HepG2 (cell line): ENCODE results near the gene SCGB2B2. TPM values are rescaled to one million over a fixed set of nuclear protein-coding genes. Genes with fewer than 3 reads are reported as not detected.
A peak's percentile ranks its signal among the peaks of the same experiment; 100 is the strongest.

ENCODE experiments used
- BCLAF1 ChIP-seq: fragments of 450-650 bp; IDR thresholded peaks from 2 replicates; pipeline ENCODE4 v1.6.1; 2017; ENCODE audit warnings: mild to moderate bottlenecking
- BRF2 ChIP-seq: sonication (generic); formaldehyde crosslinking; IDR thresholded peaks from 2 replicates; pipeline ENCODE4 v1.8.1; 2022; ENCODE audit warnings: mild to moderate bottlenecking, missing genetic modification reagents
- DMTF1 ChIP-seq: sonication (generic); formaldehyde crosslinking; IDR thresholded peaks from 2 replicates; pipeline ENCODE4 v1.4.0; 2020; ENCODE audit warnings: mild to moderate bottlenecking, missing genetic modification reagents
- DRAP1 ChIP-seq: IDR thresholded peaks from 2 replicates; pipeline ENCODE4 v1.6.1; 2016; ENCODE audit warnings: missing genetic modification reagents, missing compliant biosample characterization
- ELF1 ChIP-seq: sonication (generic); formaldehyde crosslinking; IDR thresholded peaks from 2 replicates; pipeline ENCODE4 v1.4.0; 2020; ENCODE audit warnings: missing genetic modification reagents
- HBP1 ChIP-seq: IDR thresholded peaks from 2 replicates; pipeline ENCODE4 v1.6.1; 2016; ENCODE audit warnings: low read depth, control low read depth
- HMGXB3 ChIP-seq: sonication (generic); formaldehyde crosslinking; IDR thresholded peaks from 2 replicates; pipeline ENCODE4 v1.4.0; 2020; ENCODE audit warnings: missing genetic modification reagents, borderline replicate concordance
- KDM5B ChIP-seq: sonication (generic); formaldehyde crosslinking; IDR thresholded peaks from 2 replicates; pipeline ENCODE4 v1.4.0; 2020; ENCODE audit warnings: missing genetic modification reagents, mild to moderate bottlenecking, borderline replicate concordance
- NCOA5 ChIP-seq: sonication (generic); formaldehyde crosslinking; IDR thresholded peaks from 2 replicates; pipeline ENCODE4 v1.4.0; 2020; ENCODE audit warnings: missing genetic modification reagents
- PAX8 ChIP-seq: sonication (generic); formaldehyde crosslinking; IDR thresholded peaks from 2 replicates; pipeline ENCODE4 v1.8.0; 2022; ENCODE audit warnings: mild to moderate bottlenecking, missing genetic modification reagents, borderline replicate concordance
- PHF20 ChIP-seq: sonication (generic); formaldehyde crosslinking; IDR thresholded peaks from 2 replicates; pipeline ENCODE4 v1.5.0; 2020; ENCODE audit warnings: mild to moderate bottlenecking, missing genetic modification reagents
- SP1 ChIP-seq, 2 experiments: fragments of 450-650 bp in 1 of 2; sonication (generic) in 1 of 2; formaldehyde crosslinking in 1 of 2; IDR thresholded peaks; 2 replicates each; pipeline versions ENCODE4 v1.4.0 to v1.6.1; 2016 to 2020; ENCODE audit warnings: missing genetic modification reagents in 1 of 2
- TBL1XR1 ChIP-seq: fragments of 150-350 bp; IDR thresholded peaks from 2 replicates; pipeline ENCODE4 v1.6.1; 2014; ENCODE audit warnings: borderline replicate concordance, low read length; ENCODE audit not compliant: partially characterized antibody
- TMF1 ChIP-seq: sonication (generic); formaldehyde crosslinking; IDR thresholded peaks from 2 replicates; pipeline ENCODE4 v1.8.1; 2022; ENCODE audit warnings: low read depth, missing genetic modification reagents
- ZNF558 ChIP-seq: sonication (generic); formaldehyde crosslinking; IDR thresholded peaks from 2 replicates; pipeline ENCODE4 v1.9.0; 2022; ENCODE audit warnings: mild to moderate bottlenecking, missing genetic modification reagents, borderline replicate concordance
- ZNF740 ChIP-seq: sonication (generic); formaldehyde crosslinking; IDR thresholded peaks from 2 replicates; pipeline ENCODE4 v1.4.0; 2020; ENCODE audit warnings: missing genetic modification reagents
- ZNF83 ChIP-seq: sonication (generic); formaldehyde crosslinking; IDR thresholded peaks from 2 replicates; pipeline ENCODE4 v1.4.0; 2020; ENCODE audit warnings: missing genetic modification reagents, mild to moderate bottlenecking, borderline replicate concordance
- polyA plus RNA-seq, 8 experiments: library from polyadenylated mRNA; depleted of rRNA in 3 of 8; stranded (reverse) in 7 of 8; unstranded in 1 of 8; fragments of >200 nt; fragmentation: Illumina TruSeq in 4 of 8; extraction: Trizol in 4 of 8; gene quantifications; 2 replicates each; pipeline versions ENCODE4 v1.2.1 to v1.2.3, GENCODE V29; 2011 to 2016; ENCODE audit warnings: low read depth in 4 of 8, missing spikeins in 1 of 8, mixed read lengths in 1 of 8; ENCODE audit not compliant: insufficient read depth in 1 of 8
- total RNA-seq, 5 experiments: library from RNA; depleted of rRNA; stranded (reverse); fragments of >200 nt; fragmentation: Illumina TruSeq; extraction: Trizol; gene quantifications; 2 replicates each; pipeline ENCODE4 v1.2.3, GENCODE V29; 2016; ENCODE audit warnings: low read depth in 1 of 5

SCGB2B2 gene
- total and polyA plus RNA-seq, 2 of the 13 experiments (the other 11 are each of a cell fraction or from before 2014, with no cell fraction given), result 0.03 TPM; not detected in 1

GRCh38 chr19:34673590-34673989 is 3.4 kb downstream of the SCGB2B2 start (continued):
- no peak for TF ChIP-seq BCLAF1
- TF ChIP-seq ZNF740 (CRISPR knock-in tag), result no peak
- TF ChIP-seq ZNF83 (CRISPR knock-in tag), result no peak
- no peak for TF ChIP-seq KDM5B (CRISPR knock-in tag)
- TF ChIP-seq NCOA5 (CRISPR knock-in tag), result no peak
- TF ChIP-seq ZNF558 (CRISPR knock-in tag), result no peak
- TF ChIP-seq TBL1XR1, result no peak
- no peak for TF ChIP-seq ELF1 (CRISPR knock-in tag)
- TF ChIP-seq DRAP1 (CRISPR knock-in tag), result 0 out of 2 replicates have a peak, but pooled peaks have one; percentile 15
- no peak for TF ChIP-seq HBP1 (CRISPR knock-in tag)
- no peak for TF ChIP-seq PAX8
- no peak for TF ChIP-seq PHF20 (CRISPR knock-in tag)
- no peak for TF ChIP-seq DMTF1 (CRISPR knock-in tag)
- TF ChIP-seq HMGXB3, result no peak
- no peak for TF ChIP-seq BRF2 (CRISPR knock-in tag)
- no peak for TF ChIP-seq TMF1 (CRISPR knock-in tag)
- TF ChIP-seq SP1 (IDR thresholded peaks at IDR 0.05), result no peak
- TF ChIP-seq SP1 (CRISPR knock-in tag; IDR thresholded peaks at IDR 0.05), result no peak
